Activated naive CD8-positive, alpha-beta T cell (primary cell): ENCODE measurements around the gene CFAP100.

Experiments
- H3K27ac Mint-ChIP-seq: one replicate; pipeline ENCODE4 v1.8.0; 2021; ENCODE audit warnings: mixed read lengths
- H3K27me3 Mint-ChIP-seq: one replicate; pipeline ENCODE4 v1.8.0; 2021; ENCODE audit warnings: mixed read lengths
- H3K36me3 Mint-ChIP-seq: one replicate; pipeline ENCODE4 v1.8.0; 2021; ENCODE audit warnings: mixed read lengths
- H3K4me1 Mint-ChIP-seq: one replicate; pipeline ENCODE4 v1.8.0; 2021; ENCODE audit warnings: low read depth, mixed read lengths
- H3K4me3 Mint-ChIP-seq: one replicate; pipeline ENCODE4 v1.8.0; 2021; ENCODE audit warnings: mild to moderate bottlenecking, mixed read lengths
- H3K9me3 Mint-ChIP-seq: one replicate; pipeline ENCODE4 v1.8.0; 2021; ENCODE audit warnings: low read depth, mixed read lengths

The CFAP100 gene

GRCh38 chr3:126456211-126456610 lies 61.5 kb downstream of the CFAP100 start:
- Mint-ChIP-seq H3K9me3 (no peaks in the 10 kb centered on the region), H3K27me3 (no peaks in the 10 kb centered on the region), H3K27ac (no peak overlapping the region), H3K4me3 (no peak overlapping the region), H3K4me1 (peaks cover 12% of the 10 kb centered on the region), H3K36me3 (peaks cover 8% of the 10 kb centered on the region)

GRCh38 chr3:126456766-126457388 lies 62.2 kb downstream of the CFAP100 start:
- H3K27ac Mint-ChIP-seq, result no peak overlapping the region
- peaks cover 5% of the 10 kb centered on the region for H3K36me3 Mint-ChIP-seq
- H3K4me3 Mint-ChIP-seq, result no peak overlapping the region
- H3K4me1 Mint-ChIP-seq, result peaks cover 15% of the 10 kb centered on the region
- no peaks in the 10 kb centered on the region for H3K27me3 Mint-ChIP-seq
- H3K9me3 Mint-ChIP-seq, result no peaks in the 10 kb centered on the region

- H3K27me3 Mint-ChIP-seq, result no peaks in the 10 kb centered on the region
- no peak overlapping the region for H3K27ac Mint-ChIP-seq
- H3K4me3 Mint-ChIP-seq, result no peak overlapping the region
- H3K36me3 Mint-ChIP-seq, result peaks cover 4% of the 10 kb centered on the region
- no peaks in the 10 kb centered on the region for H3K9me3 Mint-ChIP-seq
- H3K4me1 Mint-ChIP-seq, result peaks cover 18% of the 10 kb centered on the region
Measured at GRCh38 chr3:126459111-126459762, 64.5 kb downstream of the CFAP100 start.

GRCh38 chr3:126459763-126460127 lies 65.0 kb downstream of the CFAP100 start:
- Mint-ChIP-seq H3K4me3 (no peak overlapping the region), H3K27ac (no peak overlapping the region), H3K4me1 (peaks cover 15% of the 10 kb centered on the region), H3K27me3 (no peaks in the 10 kb centered on the region), H3K36me3 (no peaks in the 10 kb centered on the region), H3K9me3 (no peaks in the 10 kb centered on the region)

GRCh38 chr3:126460381-126460780 lies 65.7 kb downstream of the CFAP100 start:
- Mint-ChIP-seq H3K4me1 (peaks cover 13% of the 10 kb centered on the region), H3K36me3 (peaks cover 2% of the 10 kb centered on the region), H3K9me3 (no peaks in the 10 kb centered on the region), H3K27ac (peak overlapping the region; percentile 28), H3K4me3 (no peak overlapping the region), H3K27me3 (no peaks in the 10 kb centered on the region)

GRCh38 chr3:126461450-126462070 lies 66.9 kb downstream of the CFAP100 start:
- Mint-ChIP-seq H3K4me1 (peaks cover 16% of the 10 kb centered on the region), H3K36me3 (peaks cover 7% of the 10 kb centered on the region), H3K4me3 (no peak overlapping the region), H3K27me3 (no peaks in the 10 kb centered on the region), H3K9me3 (no peaks in the 10 kb centered on the region), H3K27ac (no peak overlapping the region)

- no peaks in the 10 kb centered on the region for H3K27me3 Mint-ChIP-seq
- H3K9me3 Mint-ChIP-seq, result no peaks in the 10 kb centered on the region
- no peak overlapping the region for H3K27ac Mint-ChIP-seq
- no peak overlapping the region for H3K4me3 Mint-ChIP-seq
- peaks cover 7% of the 10 kb centered on the region for H3K36me3 Mint-ChIP-seq
- peaks cover 26% of the 10 kb centered on the region for H3K4me1 Mint-ChIP-seq
Measured at GRCh38 chr3:126463521-126463920, 68.8 kb downstream of the CFAP100 start.

GRCh38 chr3:126464093-126464492 lies 69.4 kb downstream of the CFAP100 start:
- Mint-ChIP-seq H3K27ac (peak overlapping the region; percentile 28), H3K4me3 (no peak overlapping the region), H3K27me3 (no peaks in the 10 kb centered on the region), H3K9me3 (no peaks in the 10 kb centered on the region), H3K36me3 (peaks cover 7% of the 10 kb centered on the region), H3K4me1 (peaks cover 30% of the 10 kb centered on the region)

GRCh38 chr3:126464494-126464893 lies 69.8 kb downstream of the CFAP100 start:
- H3K27ac Mint-ChIP-seq, result peak overlapping the region; percentile 28
- H3K9me3 Mint-ChIP-seq, result no peaks in the 10 kb centered on the region
- H3K4me1 Mint-ChIP-seq, result peaks cover 32% of the 10 kb centered on the region
- no peaks in the 10 kb centered on the region for H3K27me3 Mint-ChIP-seq
- peaks cover 10% of the 10 kb centered on the region for H3K36me3 Mint-ChIP-seq
- no peak overlapping the region for H3K4me3 Mint-ChIP-seq

GRCh38 chr3:126464997-126465396 lies 70.3 kb downstream of the CFAP100 start:
- no peaks in the 10 kb centered on the region for H3K27me3 Mint-ChIP-seq
- no peak overlapping the region for H3K4me3 Mint-ChIP-seq
- peaks cover 12% of the 10 kb centered on the region for H3K36me3 Mint-ChIP-seq
- no peak overlapping the region for H3K27ac Mint-ChIP-seq
- H3K9me3 Mint-ChIP-seq, result no peaks in the 10 kb centered on the region
- peaks cover 34% of the 10 kb centered on the region for H3K4me1 Mint-ChIP-seq

- H3K27ac Mint-ChIP-seq, result no peak overlapping the region
Measured at GRCh38 chr3:126465928-126466544, 71.3 kb downstream of the CFAP100 start.

GRCh38 chr3:126466886-126467610 lies 72.3 kb downstream of the CFAP100 start:
- Mint-ChIP-seq H3K27me3 (no peaks in the 10 kb centered on the region), H3K4me3 (no peak overlapping the region), H3K36me3 (peaks cover 15% of the 10 kb centered on the region), H3K27ac (no peak overlapping the region), H3K4me1 (peaks cover 44% of the 10 kb centered on the region), H3K9me3 (no peaks in the 10 kb centered on the region)

More at GRCh38 chr3:126465928-126466544, 71.3 kb downstream of the CFAP100 start:
- Mint-ChIP-seq H3K4me1 (peaks cover 38% of the 10 kb centered on the region), H3K4me3 (no peak overlapping the region), H3K27me3 (no peaks in the 10 kb centered on the region), H3K9me3 (no peaks in the 10 kb centered on the region), H3K36me3 (peaks cover 15% of the 10 kb centered on the region)

GRCh38 chr3:126467611-126467955 lies 72.9 kb downstream of the CFAP100 start:
- Mint-ChIP-seq H3K36me3 (peaks cover 17% of the 10 kb centered on the region), H3K27ac (no peak overlapping the region), H3K9me3 (no peaks in the 10 kb centered on the region), H3K4me1 (peaks cover 50% of the 10 kb centered on the region), H3K27me3 (no peaks in the 10 kb centered on the region), H3K4me3 (no peak overlapping the region)

- Mint-ChIP-seq H3K27me3 (no peaks in the 10 kb centered on the region), H3K4me1 (peaks cover 57% of the 10 kb centered on the region), H3K4me3 (no peak overlapping the region), H3K36me3 (peaks cover 22% of the 10 kb centered on the region), H3K9me3 (no peaks in the 10 kb centered on the region), H3K27ac (peak overlapping the region; percentile 23)
Measured at GRCh38 chr3:126468028-126468891, 73.6 kb downstream of the CFAP100 start.
